ENCODE measurements around the gene DNAH1. TPM values are rescaled to one million over a fixed set of nuclear protein-coding genes. Genes with fewer than 3 reads are reported as not detected.

The DNAH1 gene
- total RNA-seq, 1 donor from 2014 or later: 1.2 TPM

GRCh38 chr3:52289747-52290595, 26.1 kb upstream of the DNAH1 start:
- DNase-seq (ENCODE audit: low spot score in 2 of 2) (no peak), FAIRE-seq (no peak)

GRCh38 chr3:52290596-52291507, 25.3 kb upstream of the DNAH1 start:
- DNase-seq (ENCODE audit: low spot score in 2 of 2) (no peak), FAIRE-seq (no peak)

- FAIRE-seq (no peak), DNase-seq (ENCODE audit: low spot score in 2 of 2) (no peak)
These were observed 24.5 kb upstream of the DNAH1 start for GRCh38 chr3:52291508-52292181.

- FAIRE-seq (no peak), DNase-seq (ENCODE audit: low spot score in 2 of 2) (no peak)
These were observed 23.7 kb upstream of the DNAH1 start for GRCh38 chr3:52292247-52293065.

- no peak for DNase-seq (ENCODE audit: low spot score in 2 of 2)
- FAIRE-seq: no peak
These were observed 22.4 kb upstream of the DNAH1 start for GRCh38 chr3:52293491-52294319.

- no peak for DNase-seq (ENCODE audit: low spot score in 2 of 2)
- FAIRE-seq: no peak
These were observed 21.6 kb upstream of the DNAH1 start for GRCh38 chr3:52294320-52295150.

GRCh38 chr3:52295671-52296208, 20.4 kb upstream of the DNAH1 start:
- DNase-seq (ENCODE audit: low spot score in 2 of 2) (no peak), FAIRE-seq (no peak)

- no peak for FAIRE-seq
- DNase-seq (ENCODE audit: low spot score in 2 of 2): no peak
These were observed 18.6 kb upstream of the DNAH1 start for GRCh38 chr3:52297242-52298148.

GRCh38 chr3:52298149-52299098, 17.7 kb upstream of the DNAH1 start:
- DNase-seq (ENCODE audit: low spot score in 2 of 2) (no peak), FAIRE-seq (no peak)

GRCh38 chr3:52299247-52299878, 16.8 kb upstream of the DNAH1 start:
- FAIRE-seq: no peak
- no peak for DNase-seq (ENCODE audit: low spot score in 2 of 2)

GRCh38 chr3:52299879-52300611, 16.1 kb upstream of the DNAH1 start:
- DNase-seq (ENCODE audit: low spot score in 2 of 2): no peak
- no peak for FAIRE-seq

- FAIRE-seq: no peak
- no peak for DNase-seq (ENCODE audit: low spot score in 2 of 2)
These were observed 13.5 kb upstream of the DNAH1 start for GRCh38 chr3:52302426-52303145.

GRCh38 chr3:52303811-52304210, 12.3 kb upstream of the DNAH1 start:
- no peak for FAIRE-seq
- DNase-seq (ENCODE audit: low spot score in 2 of 2): no peak

- FAIRE-seq (no peak), DNase-seq (ENCODE audit: low spot score in 2 of 2) (no peak)
These were observed 10.2 kb upstream of the DNAH1 start for GRCh38 chr3:52305926-52306325.

All from frontal cortex (tissue), 4 donors.